NB4 (cell line): Measurements from ENCODE around the gene CDH13.

ENCODE experiments used
- CTCF ChIP-seq: IDR thresholded peaks from one replicate; pipeline ENCODE4 v1.5.1; 2012; ENCODE audit warnings: low read depth, low read length
- POLR2A ChIP-seq: IDR thresholded peaks from 2 replicates; pipeline ENCODE4 v1.6.1; 2011; ENCODE audit warnings: mild to moderate bottlenecking; ENCODE audit not compliant: insufficient read length; ENCODE audit errors: extremely low read depth

DNA sequence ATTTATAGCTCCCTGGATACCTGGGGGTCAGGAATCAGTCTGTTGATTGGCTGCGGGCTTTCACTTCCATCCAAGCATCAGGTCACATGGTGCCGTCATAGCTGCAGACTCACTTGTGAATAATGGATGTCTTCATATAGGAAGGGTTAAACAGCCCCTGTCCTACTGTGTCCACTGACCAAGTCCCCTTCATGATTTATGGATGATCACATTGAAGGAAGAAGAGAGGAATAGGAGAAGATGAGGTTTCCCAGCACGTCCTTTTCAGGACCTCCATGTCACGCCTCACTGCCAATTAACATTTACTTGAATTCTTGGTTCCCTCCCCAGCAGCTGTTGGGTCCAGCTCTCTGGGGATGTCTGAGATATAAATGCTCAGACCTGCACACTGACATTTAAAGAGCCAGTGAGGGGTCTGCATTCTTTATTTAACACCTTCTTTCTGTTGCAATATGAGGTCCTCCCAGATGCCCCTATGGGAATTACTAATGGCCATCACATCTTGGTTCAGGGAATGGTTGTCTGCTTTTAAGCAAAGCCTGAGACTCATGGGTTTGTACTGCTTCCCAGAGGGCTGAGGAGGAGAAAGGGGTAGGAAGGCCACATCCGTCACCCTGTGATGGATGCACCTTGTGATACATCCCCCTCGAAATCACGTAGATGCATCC lies 950.4 kb downstream of the CDH13 start:
- TF ChIP-seq POLR2A (no peak), CTCF (no peak)
